CD4-positive, alpha-beta T cell treated with Interleukin-17A for 1 hour (primary cell): ENCODE measurements around the gene LMF2.
A peak's percentile ranks its signal among the peaks of the same experiment; 100 is the strongest.
"Not testable (repeated sequence)": the region's sequence is repeated elsewhere in the genome, so short reads cannot be mapped to it uniquely, and the experiment has no call there.

Source experiments
- DNase-seq: peaks from one replicate; pipeline ENCODE4 v3.0.0-alpha.2; 2020

The LMF2 gene

DNA sequence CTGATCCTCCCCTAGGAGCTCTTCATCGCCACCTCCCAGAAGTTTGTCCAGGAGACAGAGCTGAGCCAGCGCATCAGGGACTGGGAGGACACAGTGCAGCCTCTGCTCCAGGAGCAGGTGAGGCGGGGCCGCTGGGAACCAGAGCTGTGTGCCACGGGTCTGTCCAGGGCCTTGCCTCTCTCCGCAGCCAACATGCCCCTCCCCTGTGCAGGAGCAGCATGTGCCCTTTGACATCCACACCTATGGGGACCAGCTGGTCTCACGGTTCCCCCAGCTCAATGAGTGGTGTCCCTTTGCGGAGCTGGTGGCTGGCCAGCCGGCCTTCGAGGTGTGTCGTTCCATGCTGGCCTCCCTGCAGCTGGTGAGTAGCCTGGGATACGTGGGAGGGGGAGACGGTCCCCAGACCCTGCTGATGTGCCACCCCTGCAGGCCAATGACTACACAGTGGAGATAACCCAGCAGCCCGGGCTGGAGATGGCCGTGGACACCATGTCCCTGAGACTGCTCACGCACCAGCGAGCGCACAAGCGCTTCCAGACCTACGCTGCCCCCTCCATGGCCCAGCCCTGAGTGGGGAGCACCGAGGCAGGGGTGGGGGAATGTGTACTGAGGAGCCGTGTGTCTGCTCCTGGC, 15.4 kb upstream of the LMF2 start:
- no peak for DNase-seq

DNA sequence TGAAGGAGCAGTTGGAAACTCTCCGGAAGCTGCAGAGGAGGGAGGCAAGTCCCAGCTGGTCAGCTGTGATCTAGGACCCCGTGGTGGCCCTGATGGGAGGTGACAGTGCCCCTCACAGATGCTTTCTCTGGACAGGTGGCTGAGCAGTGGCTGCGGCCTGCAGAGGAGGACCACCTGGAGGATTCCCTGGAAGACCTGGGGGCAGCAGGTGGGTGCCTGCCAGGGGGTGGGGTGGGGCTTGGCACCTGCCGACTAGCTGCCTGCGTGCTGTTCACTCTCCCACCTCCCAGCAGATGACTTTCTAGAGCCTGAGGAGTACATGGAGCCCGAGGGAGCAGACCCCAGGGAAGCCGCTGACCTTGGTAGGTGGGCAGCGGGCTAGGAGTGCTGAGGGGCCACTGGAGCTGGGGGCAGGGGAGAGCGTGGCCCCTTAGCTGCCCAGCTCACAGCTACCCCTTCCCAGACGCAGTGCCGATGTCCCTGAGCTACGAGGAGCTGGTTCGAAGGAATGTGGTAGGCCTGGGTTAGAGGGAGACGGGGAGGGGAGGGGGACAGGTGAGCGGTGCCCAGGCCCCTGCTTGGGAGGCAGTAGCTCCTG, 14.8 kb upstream of the LMF2 start:
- DNase-seq = no peak

GRCh38 chr22:50521710-50522109, 14.2 kb upstream of the LMF2 start:
- DNase-seq = no peak

GRCh38 chr22:50520826-50521453, 13.4 kb upstream of the LMF2 start:
- no peak for DNase-seq

- DNase-seq = not testable (repeated sequence)
Measured at GRCh38 chr22:50520184-50520583, 12.7 kb upstream of the LMF2 start.

- no peak for DNase-seq
Measured at GRCh38 chr22:50519151-50519550, 11.6 kb upstream of the LMF2 start.

DNA sequence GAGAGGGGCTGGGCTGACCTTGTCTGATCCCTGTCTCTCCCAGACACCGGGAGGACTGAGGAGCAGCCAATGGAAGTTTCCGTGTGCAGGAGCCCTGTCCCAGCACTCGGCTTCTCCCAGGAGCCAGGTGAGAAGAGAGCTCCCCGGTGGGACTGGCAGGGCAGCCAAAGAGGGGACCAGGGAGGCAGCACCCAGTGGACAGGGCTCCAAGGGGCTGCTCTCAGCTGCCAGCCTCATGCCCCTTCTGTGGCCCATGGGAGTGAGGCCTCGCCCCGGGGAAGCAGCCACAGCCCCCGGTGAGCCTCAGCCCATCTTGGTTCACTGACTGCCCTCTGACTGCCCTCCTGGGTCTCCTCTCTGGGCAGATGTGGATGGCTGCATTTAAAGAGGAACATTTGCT, 11.1 kb upstream of the LMF2 start:
- no peak for DNase-seq

DNA sequence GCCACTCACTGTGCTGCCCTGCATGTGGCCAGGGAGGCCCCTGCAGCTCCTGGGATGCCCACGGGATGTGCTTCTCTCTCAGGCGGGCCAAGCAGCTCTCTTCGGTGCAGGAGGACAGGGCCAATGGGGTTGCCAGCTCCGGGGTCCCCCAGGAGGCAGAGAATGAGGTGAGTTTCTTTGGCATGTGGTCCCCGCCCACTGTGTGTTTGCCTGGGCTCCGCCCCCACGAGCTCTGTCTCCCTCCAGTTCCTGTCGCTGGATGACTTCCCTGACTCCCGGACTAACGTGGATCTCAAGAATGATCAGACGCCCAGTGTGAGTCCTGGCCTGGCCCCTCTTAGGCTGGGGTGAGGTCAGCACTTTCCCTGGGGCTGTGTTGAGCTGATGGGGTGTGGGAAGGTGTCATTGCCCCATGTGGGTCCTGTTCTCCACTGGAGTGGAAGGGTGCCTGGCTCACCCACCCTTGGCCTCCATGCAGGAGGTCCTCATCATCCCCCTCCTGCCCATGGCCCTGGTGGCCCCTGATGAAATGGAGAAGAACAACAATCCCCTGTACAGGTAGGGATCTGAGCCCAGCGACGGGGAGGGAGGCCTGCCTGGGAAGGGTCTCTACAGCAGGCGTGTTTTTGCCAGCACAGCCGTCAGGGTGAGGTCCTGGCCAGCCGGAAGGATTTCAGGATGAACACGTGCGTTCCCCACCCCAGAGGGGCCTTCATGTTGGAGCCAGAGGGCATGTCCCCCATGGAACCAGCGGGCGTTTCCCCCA, 10.2 kb upstream of the LMF2 start:
- DNase-seq = no peak

DNA sequence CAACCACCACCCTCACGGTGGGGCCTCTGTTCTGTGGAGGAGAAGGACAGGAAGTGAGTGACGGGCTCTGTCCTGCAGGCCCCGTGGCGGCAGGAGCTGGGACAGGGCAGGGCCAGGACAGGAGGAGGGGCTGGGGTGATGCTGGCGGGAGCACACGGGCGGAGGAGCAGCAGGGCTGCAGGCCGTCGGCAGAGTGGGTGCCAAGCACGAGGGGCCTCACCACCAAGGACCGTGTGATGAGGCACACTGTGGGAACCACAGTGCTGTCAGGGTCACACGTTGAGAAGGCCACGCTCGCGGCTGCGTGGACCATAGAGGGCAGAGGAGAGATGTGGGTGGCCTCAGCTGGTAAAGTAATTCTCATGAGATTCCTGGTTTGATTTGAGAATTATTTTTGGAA, 9.4 kb upstream of the LMF2 start:
- no peak for DNase-seq

DNA sequence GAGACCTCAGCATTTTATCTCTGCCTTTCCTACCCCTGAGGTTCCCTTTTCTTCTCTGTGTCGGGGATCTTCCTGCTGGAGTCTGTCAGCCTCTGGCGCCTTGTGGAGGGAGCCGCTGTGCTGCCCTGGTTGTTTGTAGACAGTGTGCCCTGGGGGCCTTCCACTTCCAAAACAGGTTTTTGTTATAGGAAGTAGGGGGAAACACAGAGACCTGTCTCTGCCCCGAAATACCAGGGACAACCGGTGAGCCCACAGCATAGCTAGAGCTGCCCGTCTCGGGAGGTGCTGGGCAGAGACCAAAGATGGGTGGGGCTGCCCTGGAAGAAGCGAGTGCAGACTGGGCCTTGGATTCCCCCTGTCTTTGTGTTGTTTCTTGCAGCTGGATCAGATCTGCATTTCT, 8.6 kb upstream of the LMF2 start:
- DNase-seq = no peak

DNA sequence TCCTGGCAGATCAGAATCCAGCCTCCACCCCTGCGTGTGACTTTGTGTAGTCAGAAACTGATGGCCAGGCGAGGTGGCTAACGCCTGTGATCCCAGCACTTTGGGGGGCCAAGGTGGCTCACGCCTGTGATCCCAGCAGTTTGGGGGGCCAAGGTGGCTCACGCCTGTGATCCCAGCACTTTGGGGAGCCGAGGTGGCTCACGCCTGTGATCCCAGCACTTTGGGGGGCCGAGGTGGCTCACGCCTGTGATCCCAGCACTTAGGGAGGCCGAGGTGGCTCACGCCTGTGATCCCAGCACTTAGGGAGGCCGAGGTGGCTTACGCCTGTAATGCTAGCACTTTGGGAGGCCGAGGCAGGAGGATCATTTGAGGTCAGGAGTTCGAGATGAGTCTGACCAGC, 5.7 kb upstream of the LMF2 start:
- no peak for DNase-seq

DNA sequence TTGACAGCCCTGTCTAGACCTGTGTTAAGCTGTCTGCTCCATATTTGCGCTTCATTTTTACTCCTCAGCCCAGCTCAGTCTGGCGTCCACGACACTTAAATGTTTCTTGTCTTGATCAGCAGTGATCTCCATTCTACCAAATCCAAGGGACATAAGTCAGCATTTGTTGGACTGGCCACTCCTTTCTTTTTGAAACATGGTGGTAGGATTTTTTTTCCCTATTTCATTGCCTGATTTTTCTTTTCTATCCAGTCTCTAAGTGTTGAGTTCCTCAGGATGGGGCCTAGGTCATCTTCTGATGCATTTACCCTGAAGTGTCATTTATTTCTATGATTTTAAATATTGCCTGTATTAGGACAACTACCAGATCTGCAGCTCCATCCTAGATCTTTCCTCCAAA, 1.4 kb upstream of the LMF2 start:
- DNase-seq = no peak

GRCh38 chr22:50507991-50508884, 736 bp upstream of the LMF2 start, which contains the start of gene NCAPH2:
Gene NCAPH2, plus strand, starts transcription at chr22:50508224. Its CDS starts 114 bp downstream, at chr22:50508338.
- DNase-seq = peak; percentile 97

GRCh38 chr22:50506611-50507420, 686 bp downstream of the LMF2 start:
- DNase-seq = no peak

DNA sequence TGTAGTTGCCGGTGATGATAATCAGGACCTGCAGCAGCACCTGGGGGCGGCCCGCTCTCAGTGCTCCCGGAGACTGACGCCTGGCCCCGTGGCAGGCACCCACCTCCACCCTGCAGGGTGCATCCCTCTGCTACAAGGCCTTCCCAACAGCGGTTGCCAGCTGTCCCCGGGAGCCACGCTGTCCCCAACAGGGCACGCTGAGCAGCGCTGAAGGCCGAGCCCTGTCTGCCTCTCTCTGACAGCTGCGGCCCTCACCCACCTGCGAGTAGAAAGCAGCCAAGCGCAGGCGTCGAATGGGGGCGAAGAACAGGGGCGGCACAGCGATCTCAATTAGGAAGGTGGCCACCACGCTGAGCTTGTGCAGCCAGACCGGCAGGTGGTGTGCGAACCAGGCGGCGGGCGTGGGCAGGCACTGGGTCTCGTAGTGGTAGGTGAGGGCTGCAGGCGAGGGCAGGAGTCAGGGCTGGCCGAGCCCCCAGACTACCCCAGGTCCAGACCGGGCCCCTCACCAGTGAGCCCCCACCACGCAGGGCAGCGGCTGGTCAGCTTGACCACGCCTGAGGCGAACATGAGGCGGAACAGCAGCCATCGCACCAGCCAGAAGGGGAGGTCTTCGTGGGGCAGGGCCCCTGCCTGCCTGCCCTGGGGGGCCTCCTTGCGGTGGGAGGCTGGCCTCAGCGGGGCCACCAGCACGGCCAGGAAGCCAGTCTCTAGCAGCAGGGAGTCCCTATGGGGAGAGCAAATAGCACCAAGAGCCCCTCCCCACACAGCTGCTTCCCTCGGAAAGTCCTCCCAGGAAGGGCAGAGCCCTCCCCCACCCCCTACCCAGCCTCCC, 1.5 kb downstream of the LMF2 start:
- no peak for DNase-seq

DNA sequence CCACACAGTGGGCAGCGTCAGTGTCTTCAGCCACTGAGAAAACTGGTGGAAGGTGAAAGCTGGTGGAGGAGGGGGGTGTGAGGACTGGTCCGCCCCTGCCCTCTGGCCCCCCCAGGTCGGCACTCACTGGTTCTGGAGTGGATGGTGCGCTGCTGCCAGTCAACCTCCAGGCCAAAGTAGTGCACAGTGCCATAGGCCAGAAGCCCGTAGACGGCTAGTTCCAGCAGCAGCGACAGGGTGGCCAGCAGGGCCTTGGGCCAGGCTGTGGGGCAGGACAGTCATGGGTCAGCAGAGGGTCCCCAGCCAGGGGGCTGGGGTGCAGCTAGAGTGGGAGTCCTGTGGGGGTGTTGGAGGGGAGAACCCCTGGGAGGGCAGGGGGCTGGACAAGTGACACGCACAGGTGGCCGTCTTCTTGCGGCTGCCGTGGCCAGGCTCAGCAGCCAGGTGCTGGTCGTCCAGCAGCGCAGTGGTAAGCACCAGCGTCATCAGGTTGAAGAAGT, 2.2 kb downstream of the LMF2 start:
- DNase-seq = no peak

DNA sequence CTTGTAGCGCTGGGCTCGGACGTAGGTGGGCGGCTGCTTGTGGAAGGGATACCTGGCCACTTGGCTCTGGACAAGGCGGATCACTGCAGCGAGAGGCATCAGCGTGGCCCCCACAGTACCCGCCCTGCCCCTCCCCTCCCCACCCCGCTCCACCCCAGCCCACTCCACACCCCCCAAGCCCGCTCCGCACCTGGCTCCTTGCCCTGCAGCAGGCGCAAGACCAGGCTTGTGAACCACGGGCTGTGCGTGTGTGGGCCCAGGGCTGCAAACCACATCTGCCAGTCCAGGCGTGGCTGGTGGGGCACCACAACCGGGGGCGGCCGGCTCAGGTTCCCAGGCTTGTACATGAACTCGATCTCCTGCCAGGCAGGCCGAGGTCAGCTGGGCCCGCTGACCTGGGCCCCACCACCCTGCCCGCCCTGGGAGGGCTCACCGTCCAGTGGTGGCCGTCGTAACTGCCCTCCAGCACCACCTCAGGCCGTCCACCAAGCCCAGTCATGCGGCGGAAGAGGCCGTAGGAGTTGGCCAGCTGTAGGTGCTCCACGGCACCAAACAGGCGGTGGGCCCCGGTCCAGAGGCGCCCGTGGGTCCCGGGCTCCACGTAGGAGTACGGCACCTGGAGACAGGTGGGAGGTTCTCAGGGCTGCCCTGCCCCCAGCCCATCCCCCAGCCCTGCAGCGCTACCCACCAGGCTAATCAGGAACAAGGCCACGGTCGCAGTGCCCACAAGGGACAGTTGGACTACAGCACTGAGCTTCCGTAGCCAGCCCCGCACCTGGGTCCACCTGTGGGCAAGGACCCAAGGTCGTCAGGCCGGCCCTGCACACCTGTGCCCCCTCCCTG, 2.9 kb downstream of the LMF2 start:
- no peak for DNase-seq

DNA sequence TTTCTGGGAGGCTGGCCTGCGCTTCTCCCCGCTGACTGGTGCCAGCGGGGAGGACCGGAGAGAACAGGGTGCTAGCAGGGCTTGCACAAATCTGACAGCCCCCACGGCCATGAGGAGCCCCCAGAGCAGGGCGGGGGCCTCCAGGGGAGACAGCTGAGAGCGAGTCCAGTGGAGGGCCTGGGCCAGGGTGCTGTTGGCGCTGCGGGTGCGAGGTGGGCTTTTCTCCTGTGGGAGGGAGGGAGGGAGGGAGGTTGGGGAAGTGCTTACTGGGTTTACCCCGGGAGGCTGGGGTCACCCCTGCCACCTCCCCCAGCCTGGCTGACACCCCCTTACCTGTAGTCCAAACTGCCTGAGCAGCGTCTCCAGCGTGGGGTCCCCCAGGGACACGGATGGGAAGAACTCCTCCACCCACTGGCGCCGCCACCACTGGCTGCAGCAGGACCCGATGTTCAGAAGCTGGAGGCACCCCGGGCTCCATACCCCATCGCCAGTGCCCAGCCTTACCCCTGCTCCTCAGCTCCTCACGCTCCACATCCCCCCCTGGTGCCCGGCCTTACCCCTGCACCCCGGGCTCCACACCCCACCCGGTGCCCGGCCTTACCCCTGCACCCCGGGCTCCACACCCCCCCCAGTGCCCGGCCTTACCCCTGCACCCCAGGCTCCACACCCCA, 3.9 kb downstream of the LMF2 start:
- no peak for DNase-seq
